Subcutaneous adipose tissue (tissue), 4 donors: Measurements from ENCODE around the gene CCDC122. TPM values are rescaled to one million over a fixed set of nuclear protein-coding genes. Genes with fewer than 3 reads are reported as not detected.

Source experiments
- total RNA-seq, 4 donors: library from RNA; depleted of rRNA; stranded (reverse); fragments of >200 nt; gene quantifications; one replicate each; pipeline ENCODE4 v1.1.0, GENCODE V29; 2016
- TF ChIP-seq, protein P1 (sequence below): fragments of 450-650 bp; IDR thresholded peaks from one replicate; pipeline ENCODE4 v1.5.1; 2016; ENCODE audit warnings: low read depth, mild to moderate bottlenecking, control low read depth, antibody characterized with exemption, moderate library complexity

Gene CCDC122
- total RNA-seq, 4 donors from 2014 or later = 0.19 to 5.3 (median 2.9) TPM

DNA sequence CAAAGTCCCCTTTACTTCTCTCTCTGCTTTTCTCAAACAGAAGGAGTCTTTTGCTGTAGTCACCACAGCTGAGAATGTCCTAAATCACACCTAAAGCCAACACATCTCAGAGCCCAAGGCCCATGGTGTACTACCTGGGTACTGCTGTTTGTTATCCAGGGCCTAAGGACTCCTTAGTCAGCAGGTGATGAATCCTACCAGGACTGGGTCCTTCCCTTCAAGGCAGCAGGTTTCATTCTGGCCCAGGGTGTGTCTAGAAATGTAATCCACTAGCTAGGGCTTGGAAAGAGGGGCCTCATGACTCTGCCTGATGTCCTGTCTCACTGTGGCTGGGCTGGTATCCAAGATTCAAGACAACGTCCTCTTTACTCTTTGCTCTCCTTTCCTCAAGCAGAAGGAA lies 56.6 kb downstream of the CCDC122 start:
- TF ChIP-seq, protein P1, sequence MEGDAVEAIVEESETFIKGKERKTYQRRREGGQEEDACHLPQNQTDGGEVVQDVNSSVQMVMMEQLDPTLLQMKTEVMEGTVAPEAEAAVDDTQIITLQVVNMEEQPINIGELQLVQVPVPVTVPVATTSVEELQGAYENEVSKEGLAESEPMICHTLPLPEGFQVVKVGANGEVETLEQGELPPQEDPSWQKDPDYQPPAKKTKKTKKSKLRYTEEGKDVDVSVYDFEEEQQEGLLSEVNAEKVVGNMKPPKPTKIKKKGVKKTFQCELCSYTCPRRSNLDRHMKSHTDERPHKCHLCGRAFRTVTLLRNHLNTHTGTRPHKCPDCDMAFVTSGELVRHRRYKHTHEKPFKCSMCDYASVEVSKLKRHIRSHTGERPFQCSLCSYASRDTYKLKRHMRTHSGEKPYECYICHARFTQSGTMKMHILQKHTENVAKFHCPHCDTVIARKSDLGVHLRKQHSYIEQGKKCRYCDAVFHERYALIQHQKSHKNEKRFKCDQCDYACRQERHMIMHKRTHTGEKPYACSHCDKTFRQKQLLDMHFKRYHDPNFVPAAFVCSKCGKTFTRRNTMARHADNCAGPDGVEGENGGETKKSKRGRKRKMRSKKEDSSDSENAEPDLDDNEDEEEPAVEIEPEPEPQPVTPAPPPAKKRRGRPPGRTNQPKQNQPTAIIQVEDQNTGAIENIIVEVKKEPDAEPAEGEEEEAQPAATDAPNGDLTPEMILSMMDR = no peak

DNA sequence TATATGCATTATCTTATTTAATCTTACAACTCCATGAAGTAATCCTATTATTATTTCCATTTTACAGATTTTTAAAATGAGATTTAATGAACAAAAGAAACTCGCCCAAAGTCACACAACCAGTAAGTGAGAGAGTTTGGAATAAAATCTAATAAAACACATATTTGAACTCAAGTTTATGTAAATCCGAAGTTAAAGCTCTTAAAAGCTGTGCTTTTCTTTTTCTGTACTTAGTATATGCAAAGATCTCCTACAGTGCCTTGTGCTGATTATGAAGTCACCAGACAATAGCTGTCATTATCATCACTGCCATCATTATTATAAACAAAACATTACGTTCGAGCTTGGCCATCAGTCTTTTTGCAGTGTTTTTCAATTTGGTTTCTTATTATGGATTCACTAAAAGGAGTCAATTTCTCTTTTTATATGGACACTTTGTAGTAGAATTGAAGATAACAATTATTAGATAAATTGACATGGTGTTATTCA lies 63.1 kb downstream of the CCDC122 start:
- TF ChIP-seq, protein P1 = no peak

DNA sequence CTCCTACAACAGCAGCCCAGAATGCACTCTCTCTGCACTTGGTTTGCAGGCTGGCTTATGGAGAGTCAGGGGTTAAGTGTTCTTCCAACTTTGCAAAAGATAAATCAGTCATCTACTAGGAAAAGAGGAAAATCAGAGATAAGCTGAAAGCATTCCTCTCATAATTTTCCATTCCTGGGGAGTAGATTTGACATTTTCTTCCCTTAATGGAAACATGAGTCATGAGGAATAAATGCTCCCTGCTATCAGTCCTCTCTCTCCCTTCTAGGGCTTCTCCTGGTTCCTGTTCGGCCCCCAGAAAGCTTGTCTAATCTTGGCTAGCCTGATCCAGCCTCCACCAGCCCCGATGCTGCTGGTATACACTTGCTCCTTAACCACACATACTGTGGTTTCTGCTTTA lies 64.3 kb downstream of the CCDC122 start:
- TF ChIP-seq, protein P1 = no peak

DNA sequence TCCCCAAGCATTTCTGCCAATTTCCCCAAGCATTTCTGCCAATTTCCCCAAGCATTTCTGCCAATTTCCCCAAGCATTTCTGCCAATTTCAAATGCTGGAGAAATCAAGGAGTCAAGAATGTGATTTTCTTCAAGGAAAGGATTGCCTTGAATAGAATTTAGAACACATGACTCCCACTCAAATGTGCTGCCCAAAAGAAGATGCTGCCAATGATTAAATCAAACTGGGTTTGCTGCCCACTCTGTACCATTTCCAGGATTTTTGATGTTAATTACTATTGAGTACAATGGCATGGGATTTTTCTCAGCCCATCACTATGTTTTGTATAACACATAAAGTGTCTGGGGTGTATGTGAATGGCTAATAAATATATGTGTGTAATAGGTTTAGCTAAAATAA lies 70.9 kb downstream of the CCDC122 start:
- TF ChIP-seq, protein P1 = no peak

DNA sequence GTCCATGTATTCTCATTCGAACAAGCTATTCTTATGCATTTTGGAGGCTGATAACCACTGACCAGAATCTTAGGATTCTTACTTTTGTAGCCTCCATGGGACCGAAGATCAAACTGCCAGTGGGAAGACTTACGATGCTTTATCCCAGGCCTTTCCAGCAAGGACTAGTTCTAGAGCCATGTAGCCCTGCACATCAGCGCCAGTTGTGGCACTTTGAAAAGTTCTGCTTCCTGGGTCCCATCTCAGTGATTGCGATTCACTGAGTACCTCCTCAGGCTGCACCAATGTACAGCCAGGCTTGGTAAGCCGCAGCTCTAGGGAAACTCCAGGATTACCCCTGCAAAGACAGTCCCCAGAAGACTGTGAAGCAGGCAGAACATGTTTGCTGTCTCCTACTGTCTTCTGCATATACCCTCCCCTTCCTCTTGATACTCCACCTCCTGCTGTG lies 73.8 kb downstream of the CCDC122 start:
- TF ChIP-seq, protein P1 = no peak

DNA sequence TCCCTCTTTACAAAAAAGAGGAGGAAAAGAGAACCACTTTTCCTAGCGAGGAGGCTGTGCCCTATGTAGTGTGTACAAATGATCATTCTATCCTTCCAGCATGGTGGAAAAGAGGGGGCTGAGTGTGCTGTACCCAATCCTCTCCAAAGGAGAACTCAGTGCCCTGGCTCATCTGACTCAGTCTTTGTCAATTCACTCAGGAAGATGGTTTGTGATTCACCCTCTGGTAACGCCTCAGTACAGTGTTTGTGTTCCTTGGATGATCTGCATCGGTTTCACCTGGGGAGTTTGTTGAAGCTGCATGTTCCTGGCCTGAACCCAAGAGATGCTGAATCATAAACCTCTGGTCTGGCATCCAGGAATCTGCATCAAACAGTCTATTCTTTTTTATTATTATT lies 74.5 kb downstream of the CCDC122 start:
- TF ChIP-seq, protein P1 = no peak

DNA sequence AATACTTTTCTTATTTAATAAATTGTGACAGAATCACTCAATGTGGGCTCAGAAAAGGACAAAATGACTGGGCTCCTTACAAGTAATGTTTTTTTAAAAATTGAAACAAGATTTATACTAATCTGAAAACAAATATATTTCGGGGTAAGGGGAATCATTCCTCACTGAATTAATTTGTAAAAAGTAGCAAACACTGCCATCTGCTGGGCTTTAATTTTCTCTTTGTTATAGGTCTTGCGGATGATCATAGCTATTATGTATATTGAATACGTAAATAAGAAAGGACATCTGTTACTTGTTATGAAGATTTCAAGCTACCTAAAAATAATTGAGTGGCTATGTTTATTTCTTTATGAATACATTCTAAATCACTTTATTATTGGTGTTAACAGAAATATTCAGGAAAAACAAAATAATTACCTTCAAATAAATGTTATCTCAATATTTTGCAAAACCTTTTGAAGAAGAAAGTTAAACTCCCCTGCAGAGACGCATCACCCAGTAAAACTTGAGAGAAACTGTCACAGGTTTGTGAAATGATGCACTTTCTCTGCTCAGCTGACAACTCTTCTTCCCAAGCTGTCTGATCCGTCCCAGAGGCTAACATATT lies 75.0 kb downstream of the CCDC122 start:
- TF ChIP-seq, protein P1 = no peak
